Epithelial cell of proximal tubule (primary cell): ENCODE measurements around the gene NDUFA11. TPM values are rescaled to one million over a fixed set of nuclear protein-coding genes. Genes with fewer than 3 reads are reported as not detected.

Experiments
- DNase-seq: peaks from one replicate; pipeline ENCODE4 v3.0.0-alpha.2; 2011; ENCODE audit warnings: low read depth
- H3K4me3 ChIP-seq: 2 replicates; pipeline ENCODE4 v1.5.1; 2011; ENCODE audit warnings: low read depth, mild to moderate bottlenecking, low read length
- total RNA-seq: library from RNA; depleted of rRNA; stranded (reverse); fragments of >200 nt; gene quantifications from 2 replicates; pipeline ENCODE4 v1.2.3, GENCODE V29; 2015
- TF ChIP-seq, protein P1 (sequence below): conservative IDR thresholded peaks from 2 replicates; pipeline ENCODE4 v1.5.1; 2012; ENCODE audit warnings: low read depth, mild to moderate bottlenecking, low read length

NDUFA11 gene
- total RNA-seq, 1 donor from 2014 or later = 246 TPM

DNA sequence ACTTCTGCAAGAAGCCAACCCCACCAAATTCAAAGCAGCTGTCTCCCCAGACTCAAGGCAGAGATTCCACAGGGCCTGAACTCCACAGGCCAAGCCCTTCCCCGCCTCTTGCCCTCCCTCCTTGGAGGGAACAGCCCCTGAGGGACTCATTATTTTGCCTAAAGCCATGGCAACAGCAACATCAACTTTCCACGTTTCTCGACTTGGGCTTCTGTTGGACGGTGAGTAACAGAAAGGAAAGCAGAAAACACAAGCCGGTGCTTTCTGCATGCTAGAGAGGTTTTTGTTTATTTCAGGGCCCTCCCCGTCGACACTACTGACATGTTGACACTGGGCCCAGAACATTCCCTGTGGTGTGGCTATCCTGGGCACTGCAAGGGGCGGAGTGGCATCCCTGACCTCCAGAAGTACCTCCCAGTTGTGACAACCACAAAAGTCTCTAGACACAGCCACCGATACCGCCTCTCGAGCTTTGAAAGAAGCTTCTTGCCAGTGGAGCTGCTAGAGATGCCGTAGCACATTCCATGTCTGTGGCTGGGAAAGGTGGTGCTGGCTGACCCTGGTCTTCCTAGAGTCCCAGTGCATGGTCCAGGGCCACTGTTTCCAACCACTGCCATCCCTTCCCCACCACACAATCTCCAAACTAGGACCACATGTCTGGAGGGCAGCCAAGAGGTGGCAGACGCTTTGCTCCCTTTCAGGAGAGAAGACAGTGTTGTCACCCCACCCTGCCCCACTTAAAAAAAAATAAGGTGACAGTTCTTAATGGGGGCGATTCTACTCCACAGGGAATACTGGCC is 23.3 kb upstream of the NDUFA11 start:
- TF ChIP-seq, protein P1, sequence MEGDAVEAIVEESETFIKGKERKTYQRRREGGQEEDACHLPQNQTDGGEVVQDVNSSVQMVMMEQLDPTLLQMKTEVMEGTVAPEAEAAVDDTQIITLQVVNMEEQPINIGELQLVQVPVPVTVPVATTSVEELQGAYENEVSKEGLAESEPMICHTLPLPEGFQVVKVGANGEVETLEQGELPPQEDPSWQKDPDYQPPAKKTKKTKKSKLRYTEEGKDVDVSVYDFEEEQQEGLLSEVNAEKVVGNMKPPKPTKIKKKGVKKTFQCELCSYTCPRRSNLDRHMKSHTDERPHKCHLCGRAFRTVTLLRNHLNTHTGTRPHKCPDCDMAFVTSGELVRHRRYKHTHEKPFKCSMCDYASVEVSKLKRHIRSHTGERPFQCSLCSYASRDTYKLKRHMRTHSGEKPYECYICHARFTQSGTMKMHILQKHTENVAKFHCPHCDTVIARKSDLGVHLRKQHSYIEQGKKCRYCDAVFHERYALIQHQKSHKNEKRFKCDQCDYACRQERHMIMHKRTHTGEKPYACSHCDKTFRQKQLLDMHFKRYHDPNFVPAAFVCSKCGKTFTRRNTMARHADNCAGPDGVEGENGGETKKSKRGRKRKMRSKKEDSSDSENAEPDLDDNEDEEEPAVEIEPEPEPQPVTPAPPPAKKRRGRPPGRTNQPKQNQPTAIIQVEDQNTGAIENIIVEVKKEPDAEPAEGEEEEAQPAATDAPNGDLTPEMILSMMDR = no peak
- DNase-seq = no peak
- H3K4me3 ChIP-seq = no peak overlapping the region

DNA sequence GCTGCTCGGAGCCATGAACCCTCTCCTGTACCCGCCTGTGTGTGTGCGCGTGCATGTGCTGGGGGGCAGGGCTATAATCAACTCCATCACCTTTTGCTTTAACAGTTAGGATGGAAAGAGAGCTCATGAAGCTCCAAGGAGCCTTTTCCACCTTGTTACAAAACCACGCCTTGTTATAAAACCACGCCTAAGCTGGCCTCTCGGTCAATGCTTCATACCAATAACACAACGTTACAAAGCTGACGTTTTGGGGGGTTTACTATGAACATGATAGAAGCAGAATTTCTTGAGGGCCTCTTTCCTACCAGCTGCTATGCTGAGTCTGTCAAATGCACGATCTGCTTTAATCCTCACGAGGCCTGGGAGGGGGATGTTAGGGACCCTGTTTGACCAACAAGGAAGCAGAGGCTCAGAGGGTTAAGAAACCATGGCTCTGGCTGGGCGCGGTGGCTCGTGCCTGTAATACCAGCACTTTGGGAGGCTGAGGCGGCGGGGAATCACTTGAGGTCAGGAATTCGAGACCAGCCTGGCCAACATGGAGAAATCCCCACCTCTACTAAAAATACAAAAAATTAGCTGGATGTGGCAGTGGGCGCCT is 22.3 kb upstream of the NDUFA11 start:
- DNase-seq = no peak
- TF ChIP-seq, protein P1 = no peak
- H3K4me3 ChIP-seq = no peak overlapping the region

DNA sequence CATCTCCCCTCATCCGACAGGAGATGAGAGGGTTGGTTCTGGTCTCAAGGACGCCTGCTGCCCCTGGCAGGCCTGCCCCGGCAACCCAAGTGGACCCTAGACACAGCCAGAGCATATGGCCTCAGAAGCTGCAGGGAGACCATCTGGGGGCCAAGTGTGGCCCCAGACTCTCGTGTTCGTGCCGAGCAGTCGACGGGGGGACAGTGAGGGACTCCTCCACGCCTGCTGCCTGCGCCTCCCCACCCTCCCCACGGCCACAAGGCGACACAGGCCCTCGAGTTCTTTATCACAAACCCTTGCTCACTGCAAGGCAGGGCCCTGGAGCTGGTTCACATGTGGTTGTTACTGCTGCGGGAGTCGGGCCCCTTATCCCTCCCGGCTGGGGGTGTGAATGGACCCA is 19.8 kb upstream of the NDUFA11 start:
- TF ChIP-seq, protein P1 = no peak
- DNase-seq = no peak
- no peak overlapping the region for H3K4me3 ChIP-seq

DNA sequence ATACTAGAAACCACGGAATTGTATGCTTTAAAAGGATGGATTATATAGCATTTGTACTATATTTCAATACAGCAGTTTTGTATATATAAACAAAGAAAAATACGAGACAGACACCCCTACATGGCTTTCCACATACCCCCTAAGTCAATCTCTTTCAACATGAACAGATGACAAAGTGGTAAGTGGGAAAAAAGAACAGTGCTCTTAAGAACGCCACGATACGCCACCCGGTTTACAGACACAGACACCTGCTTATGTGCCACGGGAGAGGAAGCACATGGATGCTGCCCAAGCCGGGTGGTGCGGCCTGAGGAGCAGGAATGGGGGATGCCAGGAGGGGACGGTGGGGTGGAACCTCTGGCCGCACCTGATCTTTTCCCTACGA is 18.6 kb upstream of the NDUFA11 start:
- H3K4me3 ChIP-seq = no peak overlapping the region
- no peak for DNase-seq
- TF ChIP-seq, protein P1 = no peak

DNA sequence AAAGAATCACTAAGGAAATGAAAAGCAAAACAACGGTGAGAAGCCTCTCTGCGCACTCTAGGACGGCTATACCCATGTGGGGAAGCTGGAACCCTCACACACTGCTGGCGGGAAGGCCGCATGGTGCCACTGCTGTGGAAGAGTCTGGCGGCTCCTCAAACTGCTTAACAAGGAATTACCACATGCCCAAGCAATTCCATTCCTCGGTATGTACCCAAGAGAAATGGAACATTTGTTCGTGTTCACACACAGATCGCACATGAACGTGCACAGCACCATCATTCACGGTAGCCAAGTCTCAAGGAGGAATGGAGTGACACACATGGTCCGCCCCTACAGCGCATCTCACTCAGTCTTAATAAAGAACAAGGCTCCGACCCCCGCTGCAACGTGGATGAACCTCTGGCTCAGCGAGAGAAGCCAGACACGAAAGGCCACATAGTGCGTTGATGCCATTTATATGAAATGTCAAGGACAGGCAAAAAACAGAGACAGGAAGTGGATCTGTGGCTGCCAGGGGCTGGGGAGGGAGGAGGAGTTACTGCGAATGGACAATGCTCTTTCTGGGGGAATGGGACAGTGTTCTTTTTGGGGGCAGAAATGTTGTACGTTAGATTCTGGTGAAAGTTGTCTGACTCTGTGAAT is 18.0 kb upstream of the NDUFA11 start:
- TF ChIP-seq, protein P1 = no peak
- DNase-seq = no peak
- no peak overlapping the region for H3K4me3 ChIP-seq

DNA sequence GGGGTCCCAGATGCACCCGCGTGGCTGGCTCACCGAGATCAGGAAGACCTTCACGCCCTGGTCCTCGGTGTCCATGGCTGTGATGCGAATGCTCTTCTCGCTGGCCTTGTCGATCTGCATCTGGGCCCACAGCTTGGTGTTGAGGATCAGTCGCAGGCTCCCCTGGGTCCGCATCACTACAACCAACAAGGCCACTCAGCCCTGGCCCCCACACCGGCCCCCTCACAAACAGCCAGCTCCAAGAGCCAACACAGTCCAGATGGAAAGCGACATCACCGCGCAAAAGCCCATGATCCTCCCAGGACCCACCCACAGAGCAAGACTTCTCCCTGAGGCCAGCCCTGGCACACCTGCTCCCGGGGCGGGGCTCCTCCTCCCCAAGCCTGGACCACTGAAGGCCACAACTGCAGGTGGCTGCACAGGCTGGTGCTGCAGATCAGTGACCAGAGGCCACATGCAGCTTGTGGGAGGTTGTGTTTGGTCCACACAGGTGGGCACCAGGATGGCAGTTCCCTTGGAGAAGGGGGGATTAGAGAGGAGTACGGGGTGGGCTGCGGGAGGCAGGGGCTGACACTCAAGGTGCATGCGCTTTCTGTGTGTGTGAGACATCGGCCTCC is 15.0 kb upstream of the NDUFA11 start:
- H3K4me3 ChIP-seq = no peak overlapping the region
- no peak for DNase-seq
- TF ChIP-seq, protein P1 = no peak
